GM18951 (cell line): Measurements from ENCODE around the gene NGRN.
"Not testable (repeated sequence)": the region's sequence is repeated elsewhere in the genome, so short reads cannot be mapped to it uniquely, and the experiment has no call there.

Experiments
- POLR2A ChIP-seq: IDR thresholded peaks from 4 replicates; pipeline ENCODE4 v1.6.1; 2011; ENCODE audit warnings: mild to moderate bottlenecking; ENCODE audit not compliant: insufficient read length, insufficient read depth; ENCODE audit errors: extremely low read depth
- in situ Hi-C: fragments of 300-500 bp; cut with MboI; formaldehyde crosslinking; loops from one replicate; pipeline ENCODE4 v1.12.0; 2022; ENCODE audit warnings: low sequenced_read_pairs, mixed read lengths, inconsistent platforms; ENCODE audit not compliant: unreplicated experiment

The NGRN gene

GRCh38 chr15:90248789-90249202 is 16.7 kb upstream of the NGRN start:
- in situ Hi-C loops = no loop called here
- TF ChIP-seq POLR2A = no peak

GRCh38 chr15:90249203-90249863 is 16.1 kb upstream of the NGRN start, which contains the start of gene TTLL13:
Gene TTLL13 (plus strand): TSS chr15:90249556. CDS start chr15:90250631, 1,075 bp downstream.
- no peak for TF ChIP-seq POLR2A
- in situ Hi-C loops = no loop called here

DNA sequence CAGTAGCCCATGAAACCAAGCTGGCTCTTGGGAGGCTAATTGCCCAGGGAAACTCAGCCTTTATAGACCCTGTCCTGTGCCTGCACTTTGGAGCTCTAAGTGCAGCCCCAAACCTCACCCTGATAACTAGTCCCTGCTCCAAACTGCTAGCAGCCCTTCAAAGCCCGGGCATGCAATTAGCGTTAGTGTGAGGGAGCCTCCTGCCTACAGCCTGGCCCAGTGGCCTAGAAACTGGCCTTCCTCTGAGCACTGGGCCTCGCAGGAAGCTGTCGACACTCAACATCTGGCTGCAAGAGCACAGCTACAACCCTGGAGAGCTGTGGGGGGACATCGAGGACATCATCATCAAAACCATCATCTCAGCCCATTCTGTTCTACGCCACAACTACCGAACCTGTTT is 7.7 kb upstream of the NGRN start:
- no peak for TF ChIP-seq POLR2A
- in situ Hi-C loops = no loop called here

GRCh38 chr15:90259524-90259923 is 5.9 kb upstream of the NGRN start:
- in situ Hi-C loops = no loop called here
- TF ChIP-seq POLR2A = no peak

DNA sequence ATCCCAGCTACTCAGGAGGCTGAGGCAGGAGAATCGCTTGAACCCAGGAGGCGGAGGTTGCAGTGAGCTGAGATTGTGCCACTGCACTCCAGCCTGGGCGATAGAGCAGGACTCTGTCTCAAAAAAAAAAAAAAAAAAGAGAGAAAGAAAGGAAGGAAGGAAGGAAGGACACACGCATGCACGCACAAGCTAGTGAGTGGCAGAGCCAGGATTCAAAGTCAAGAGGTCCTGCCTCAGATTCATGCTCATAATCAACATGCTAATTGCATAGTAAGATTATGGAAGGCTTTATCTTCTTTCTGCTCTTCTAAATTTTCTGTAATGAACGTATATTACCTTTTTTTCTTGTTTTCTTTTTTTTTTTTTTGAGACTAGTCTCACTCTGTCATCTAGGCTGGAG is 4.7 kb upstream of the NGRN start:
- in situ Hi-C loops = not testable (repeated sequence)

- in situ Hi-C loops = no loop called here
- TF ChIP-seq POLR2A = no peak
Measured at GRCh38 chr15:90261811-90262210, 3.7 kb upstream of the NGRN start.

DNA sequence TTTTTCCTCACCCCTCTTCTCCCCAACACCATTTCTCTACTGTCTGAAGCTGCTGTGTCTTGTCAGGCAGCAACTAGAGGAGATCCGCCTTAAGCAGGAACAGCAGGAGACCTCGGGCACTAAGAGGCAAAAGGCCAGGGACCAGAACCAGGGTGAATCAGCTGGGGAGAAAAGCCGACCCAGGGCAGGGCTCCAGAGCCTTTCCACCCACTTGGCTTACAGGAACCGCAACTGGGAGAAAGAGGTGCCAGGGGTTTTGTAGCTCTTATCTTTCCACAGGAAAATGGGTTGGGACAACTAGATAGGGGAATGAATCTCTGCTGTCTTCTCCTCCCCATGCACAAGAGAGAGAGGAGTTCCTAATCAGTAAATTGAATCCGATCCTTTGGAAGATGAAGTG is 3.0 kb upstream of the NGRN start:
- no peak for TF ChIP-seq POLR2A
- in situ Hi-C loops = no loop called here

DNA sequence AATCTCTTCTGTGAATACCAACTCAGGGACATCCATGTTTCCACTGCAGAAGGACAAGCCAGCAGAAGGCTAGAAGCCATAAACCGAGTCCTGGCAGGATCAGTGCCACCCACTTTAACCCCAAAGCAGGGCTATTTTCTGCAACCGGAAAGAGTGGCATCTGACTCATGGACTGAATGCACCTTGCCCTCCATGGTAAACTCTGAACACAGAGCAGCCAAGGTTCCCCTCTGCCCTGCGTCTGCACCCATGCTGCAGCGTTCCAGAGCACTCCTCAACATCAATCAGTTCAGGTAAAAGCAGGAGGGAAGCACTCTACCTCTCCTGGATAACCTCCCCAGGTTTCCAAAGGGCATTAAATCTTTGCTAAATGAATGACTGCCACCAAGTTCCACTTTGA is 801 bp upstream of the NGRN start:
- in situ Hi-C loops = no loop called here
- no peak for TF ChIP-seq POLR2A

DNA sequence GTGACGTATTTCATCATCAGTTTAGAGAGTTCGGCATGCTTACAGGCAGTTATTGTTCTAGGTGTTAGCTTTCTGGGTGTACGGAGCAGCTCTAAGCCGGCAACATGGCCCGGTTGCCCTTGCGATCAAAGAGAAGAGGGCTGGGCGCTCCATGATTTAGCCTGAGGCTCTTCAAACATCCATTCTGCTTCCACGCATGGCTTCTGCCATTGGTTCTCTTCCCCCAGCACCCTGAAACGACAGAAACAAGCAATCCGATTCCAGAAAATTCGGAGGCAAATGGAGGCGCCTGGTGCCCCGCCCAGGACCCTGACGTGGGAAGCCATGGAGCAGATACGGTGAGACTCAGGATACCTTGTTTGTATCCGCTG is 574 bp downstream of the NGRN start:
- in situ Hi-C loops = no loop called here
- TF ChIP-seq POLR2A = no peak

DNA sequence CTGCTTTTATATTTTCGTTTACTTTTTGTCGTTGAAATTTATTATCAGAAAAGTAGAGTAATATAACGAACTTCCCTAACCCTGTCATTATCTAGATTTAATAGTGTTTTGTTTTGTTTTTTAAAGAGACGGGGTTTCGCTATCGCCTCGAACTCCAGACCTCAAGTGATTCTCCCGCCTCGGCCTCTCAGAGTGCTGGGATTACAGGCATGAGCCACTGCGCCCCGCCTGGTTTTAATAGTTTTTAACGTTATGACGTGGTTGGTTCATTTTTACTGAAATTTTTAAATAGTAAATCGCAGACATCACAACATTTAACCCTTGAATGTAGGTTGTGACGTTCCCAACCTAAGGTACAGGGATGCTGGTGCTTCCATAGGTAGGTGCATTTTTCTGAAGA is 1.0 kb downstream of the NGRN start:
- in situ Hi-C loops = no loop called here
- no peak for TF ChIP-seq POLR2A

DNA sequence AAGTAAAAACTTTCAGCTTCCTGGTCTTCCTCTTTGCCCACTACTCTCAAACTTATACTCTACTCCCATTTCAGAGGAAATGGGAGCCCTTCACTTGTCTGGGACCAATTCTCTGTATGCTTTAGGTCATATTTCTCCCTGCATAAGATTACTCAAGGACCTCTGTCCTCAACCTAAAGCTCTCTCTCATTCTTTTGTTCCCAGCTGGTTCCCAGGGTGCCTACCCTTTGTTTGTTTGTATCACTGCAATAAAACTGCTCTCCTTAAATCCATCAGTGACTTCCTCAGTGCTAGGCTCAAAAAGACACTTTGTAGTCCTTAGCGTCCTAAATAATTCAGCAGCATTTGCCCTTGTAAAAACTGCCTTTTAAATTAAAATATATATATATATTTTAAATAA is 2.9 kb downstream of the NGRN start:
- in situ Hi-C loops = no loop called here

GRCh38 chr15:90270502-90271150 is 5.2 kb downstream of the NGRN start:
- TF ChIP-seq POLR2A = no peak
- in situ Hi-C loops = no loop called here

More for the DNA sequence above, 2.9 kb downstream of the NGRN start:
- TF ChIP-seq POLR2A = no peak

DNA sequence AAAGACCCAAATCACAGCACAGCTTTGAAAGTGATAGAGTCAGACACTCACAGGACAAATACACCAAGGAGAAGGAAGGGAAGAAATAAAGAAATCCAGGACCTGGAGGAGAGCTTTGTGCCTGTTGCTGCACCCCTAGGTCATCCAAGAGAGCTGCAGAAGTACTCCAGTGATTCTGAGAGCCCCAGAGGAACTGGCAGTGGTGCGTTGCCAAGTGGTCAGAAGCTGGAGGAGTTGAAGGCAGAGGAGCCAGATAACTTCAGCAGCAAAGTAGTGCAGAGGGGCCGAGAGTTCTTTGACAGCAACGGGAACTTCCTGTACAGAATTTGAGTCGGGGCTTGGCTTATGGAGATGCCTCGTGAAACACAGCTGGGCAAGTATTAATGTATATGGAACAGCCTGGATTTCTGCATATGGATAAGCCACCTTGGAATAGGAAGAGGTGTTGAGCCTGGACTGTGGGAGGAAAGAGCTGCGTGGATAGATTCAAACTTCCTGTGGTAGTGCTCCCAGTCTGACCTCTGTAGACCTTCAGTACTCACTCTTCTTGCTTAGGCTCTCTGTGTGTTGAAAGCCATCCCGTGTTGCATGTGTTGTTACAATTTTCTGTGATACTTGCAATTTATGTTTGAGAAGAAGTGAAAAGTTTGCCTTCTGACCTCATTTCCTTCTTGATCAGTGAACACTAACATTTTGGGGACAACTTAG is 6.1 kb downstream of the NGRN start:
- no peak for TF ChIP-seq POLR2A
- in situ Hi-C loops = no loop called here

GRCh38 chr15:90278467-90278866 is 13.0 kb downstream of the NGRN start:
- in situ Hi-C loops = not testable (repeated sequence)

GRCh38 chr15:90280743-90281142 is 15.3 kb downstream of the NGRN start:
- in situ Hi-C loops = loop anchor here (10.0 kb wide), 1 partner anchor 116 kb away; no protein-coding TSS in a partner anchor

DNA sequence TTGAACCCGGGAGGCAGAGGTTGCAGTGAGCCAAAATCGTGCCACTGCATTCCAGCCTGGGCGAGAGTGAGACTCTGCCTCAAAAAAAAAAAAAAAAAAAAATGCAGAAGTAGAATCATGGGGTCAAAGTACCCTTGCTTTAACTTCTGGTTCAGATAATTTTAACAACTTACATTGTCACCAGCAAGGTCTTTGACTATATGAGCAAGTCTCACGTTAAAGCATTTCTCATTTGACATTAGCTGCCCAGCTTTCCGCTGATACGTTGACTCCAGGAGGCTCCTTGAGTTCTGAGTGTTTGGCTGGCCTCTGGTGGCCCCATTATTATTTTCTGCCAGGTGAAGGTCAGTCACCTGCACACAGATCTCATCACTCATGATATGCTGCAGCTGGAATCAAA is 16.2 kb downstream of the NGRN start:
- in situ Hi-C loops = loop anchor here (10.0 kb wide), 1 partner anchor 117 kb away; no protein-coding TSS in a partner anchor
